Endothelial cell of umbilical vein (primary cell): ENCODE results near the gene BACH2. TPM values are rescaled to one million over a fixed set of nuclear protein-coding genes. Genes with fewer than 3 reads are reported as not detected.

Experiments used
- BruUV-seq: library from RNA; stranded (reverse); fragments of 400-500 nt; replicated peaks from 2 replicates; lab custom pipeline; 2021; lab: Mats Ljungman, UMichigan
- CTCF ChIA-PET: fragments of 300-600, 350-600 bp; sonication (Branson Sonifier 250); formaldehyde crosslinking; loops from one replicate; lab custom pipeline; 2021; ENCODE audit warnings: antibody characterized with exemption, inconsistent platforms; lab: Charles Lee
- POLR2A ChIA-PET: fragments of 300-600, 350-600 bp; sonication (Branson Sonifier 250); formaldehyde crosslinking; loops from one replicate; lab custom pipeline; 2021; ENCODE audit warnings: antibody characterized with exemption, inconsistent platforms; lab: Charles Lee
- DNase-seq: peaks from one replicate; pipeline ENCODE4 v3.0.0-alpha.2; 2011; ENCODE audit warnings: low read depth, low spot score
- FAIRE-seq: peaks from 2 replicates; lab custom pipeline; 2011; peaks lifted over from hg19 to GRCh38; lab: Jason Lieb, UNC
- H2AFZ ChIP-seq: 2 replicates; pipeline ENCODE4 v1.6.0; 2012; ENCODE audit warnings: low read depth, low read length, control low read depth, inconsistent platforms
- H3K27ac ChIP-seq: 2 replicates; pipeline ENCODE4 v1.5.1; 2011; ENCODE audit warnings: low read depth, mild to moderate bottlenecking, control low read depth, low read length, moderate library complexity; ENCODE audit not compliant: insufficient read depth
- H3K27me3 ChIP-seq, 2 experiments: 2 replicates each; pipeline versions ENCODE4 v1.6.0 to v1.6.1; 2011; ENCODE audit warnings: low read length in 2 of 2, mixed read lengths in 1 of 2; ENCODE audit not compliant: control insufficient read depth in 2 of 2, insufficient read depth in 2 of 2
- H3K36me3 ChIP-seq, 2 experiments: 2 replicates in 1 of 2; 3 replicates in 1 of 2; pipeline ENCODE4 v1.5.1; 2011; ENCODE audit warnings: low read length in 2 of 2, mild to moderate bottlenecking in 1 of 2, moderate library complexity in 1 of 2; ENCODE audit not compliant: control insufficient read depth in 2 of 2, insufficient read depth in 2 of 2; ENCODE audit errors: extremely low read depth in 1 of 2
- H3K4me1 ChIP-seq: 3 replicates; pipeline ENCODE4 v1.5.1; 2011; ENCODE audit warnings: mild to moderate bottlenecking, low read length; ENCODE audit not compliant: control insufficient read depth, insufficient read depth; ENCODE audit errors: extremely low read depth
- H3K4me2 ChIP-seq: 2 replicates; pipeline ENCODE4 v1.6.1; 2011; ENCODE audit warnings: low read length, control low read depth, mixed read lengths; ENCODE audit not compliant: insufficient read depth
- H3K4me3 ChIP-seq, 3 experiments: fragments of 200-600 bp in 1 of 3; sonication (generic), shearing (Covaris generic) in 1 of 3; replicated peaks in 1 of 3; 2 replicates each; pipeline ENCODE4 v1.5.1; 2011 to 2016; ENCODE audit warnings: control low read depth in 3 of 3, low read length in 3 of 3, mild to moderate bottlenecking in 2 of 3, inconsistent platforms in 1 of 3, low read depth in 1 of 3, moderate library complexity in 1 of 3; ENCODE audit not compliant: insufficient read depth in 1 of 3
- H3K79me2 ChIP-seq: 2 replicates; pipeline ENCODE4 v1.6.0; 2012; ENCODE audit warnings: low read length, inconsistent platforms; ENCODE audit not compliant: control insufficient read depth, insufficient read depth
- H3K9ac ChIP-seq: replicated peaks from 2 replicates; pipeline ENCODE3; 2011; ENCODE audit warnings: low read length, control low read depth; ENCODE audit not compliant: insufficient read depth; ENCODE audit errors: extremely low read depth
- H3K9me1 ChIP-seq: replicated peaks from 3 replicates; pipeline ENCODE4 v1.6.0; 2011; ENCODE audit warnings: mild to moderate bottlenecking, low read length; ENCODE audit not compliant: control insufficient read depth, insufficient read depth; ENCODE audit errors: extremely low read depth
- H3K9me3 ChIP-seq: replicated peaks from 2 replicates; pipeline ENCODE4 v1.5.1; 2012; ENCODE audit warnings: low read length, inconsistent platforms; ENCODE audit not compliant: control insufficient read depth, insufficient read depth
- H4K20me1 ChIP-seq: replicated peaks from 2 replicates; pipeline ENCODE3; 2011; ENCODE audit warnings: mild to moderate bottlenecking, low read length; ENCODE audit not compliant: control insufficient read depth, insufficient read depth; ENCODE audit errors: extremely low read depth
- EZH2 ChIP-seq: IDR thresholded peaks from 2 replicates; pipeline ENCODE4 v1.6.1; 2012; ENCODE audit warnings: borderline replicate concordance, low read depth, mild to moderate bottlenecking, moderate library complexity, low read length, inconsistent platforms; ENCODE audit not compliant: severe bottlenecking
- FOS ChIP-seq: IDR thresholded peaks from 2 replicates; pipeline ENCODE4 v1.6.1; 2011; ENCODE audit warnings: mild to moderate bottlenecking, low read length, moderate library complexity, borderline replicate concordance; ENCODE audit not compliant: insufficient read depth
- GATA2 ChIP-seq: IDR thresholded peaks from 2 replicates; pipeline ENCODE4 v1.7.0; 2011; ENCODE audit warnings: low read depth, mild to moderate bottlenecking, moderate library complexity, mixed read lengths, low read length; ENCODE audit not compliant: insufficient read length, insufficient read depth
- JUN ChIP-seq: IDR thresholded peaks from 2 replicates; pipeline ENCODE4 v1.6.1; 2011; ENCODE audit warnings: borderline replicate concordance, low read depth; ENCODE audit not compliant: insufficient read length, insufficient read depth
- MYC ChIP-seq: IDR thresholded peaks from one replicate; pipeline ENCODE4 v1.6.1; 2011; ENCODE audit warnings: mild to moderate bottlenecking, low read depth, low read length
- POLR2A ChIP-seq: IDR thresholded peaks from 2 replicates; pipeline ENCODE4 v1.6.1; 2012; ENCODE audit warnings: low read depth, mild to moderate bottlenecking, control low read depth, low read length
- POLR2AphosphoS5 ChIP-seq: IDR thresholded peaks from 2 replicates; pipeline ENCODE4 v1.6.1; 2012; ENCODE audit warnings: low read depth, mild to moderate bottlenecking, control low read depth, low read length, moderate library complexity; ENCODE audit not compliant: insufficient read depth
- dilution Hi-C: fragments of 300-500 bp; cut with MboI; formaldehyde crosslinking; loops from one replicate; pipeline ENCODE4 v1.15.0; 2019; ENCODE audit warnings: low sequenced_read_pairs; ENCODE audit not compliant: extremely low pct_ligation_motif_present
- intact Hi-C: fragments of 100-400 bp; cut with micrococcal nuclease; formaldehyde crosslinking; loops from one replicate; pipeline ENCODE4 v1.10.0; 2022
- polyA plus RNA-seq, 4 experiments: library from polyadenylated mRNA; depleted of rRNA in 3 of 4; stranded (reverse) in 3 of 4; unstranded in 1 of 4; fragments of >200 nt; gene quantifications; 2 replicates each; pipeline versions ENCODE4 v1.2.1 to v1.2.3, GENCODE V29; 2011 to 2012; ENCODE audit warnings: missing spikeins in 1 of 4
- total RNA-seq: library from RNA; stranded (reverse); gene quantifications from 2 replicates; pipeline ENCODE4 v1.2.3, GENCODE V29; 2021
- TF ChIP-seq, protein P1 (sequence below), 2 donors: IDR thresholded peaks; 1 replicate in 1 of 2; 2 replicates in 1 of 2; pipeline ENCODE4 v1.5.1; 2011; ENCODE audit warnings: low read length in 2 of 2, mild to moderate bottlenecking in 2 of 2, moderate library complexity in 2 of 2, control low read depth in 1 of 2, inconsistent platforms in 1 of 2, low read depth in 1 of 2; ENCODE audit not compliant: insufficient read depth in 1 of 2; ENCODE audit errors: extremely low read depth in 1 of 2
- TF ChIP-seq, protein P2 (sequence below): IDR thresholded peaks from 2 replicates; pipeline ENCODE4 v1.6.1; 2011; ENCODE audit not compliant: insufficient read depth, insufficient read length

BACH2 gene
- total and polyA plus RNA-seq, 2 donors (not counting 3 experiments of a cell fraction or from before 2014, with no cell fraction given): 1.7 to 5.6 TPM

DNA sequence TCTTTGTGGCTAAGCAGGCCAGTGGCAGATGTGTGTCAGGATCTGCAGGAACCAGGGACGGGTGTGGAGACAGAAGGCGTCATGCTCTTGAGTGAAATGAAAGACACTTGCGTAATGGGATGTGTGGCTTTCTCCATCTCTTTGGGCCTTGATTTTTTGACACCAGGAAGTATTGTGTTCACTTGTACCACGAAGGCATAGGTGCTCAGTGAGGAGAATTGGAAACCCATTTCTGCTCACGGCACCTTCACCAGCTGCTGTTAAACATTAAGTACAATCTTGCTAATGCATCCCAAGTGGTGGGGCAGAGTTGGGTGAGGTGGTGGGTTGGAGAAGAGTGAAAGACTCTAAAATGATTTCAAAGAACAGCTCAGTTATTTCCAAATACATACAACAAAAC is 372.4 kb downstream of the BACH2 start:
- intact Hi-C loops: no loop called here
- Histone ChIP-seq H3K4me1 (peaks cover 14% of the 10 kb centered on the region), H4K20me1 (no peaks in the 10 kb centered on the region), H3K79me2 (no peaks in the 10 kb centered on the region), H3K4me2 (no peak overlapping the region), H3K9me1 (no peaks in the 10 kb centered on the region), H3K27ac (no peak overlapping the region), H3K9me3 (no peaks in the 10 kb centered on the region), H3K27me3 (no peaks in the 10 kb centered on the region), H2AFZ (no peak overlapping the region), H3K36me3 (no peaks in the 10 kb centered on the region), H3K4me3 (no peak overlapping the region), H3K9ac (no peak overlapping the region)
- no TSS peak for BruUV-seq
- DNase-seq: no peak
- TF ChIP-seq GATA2: no peak
- TF ChIP-seq, protein P1, sequence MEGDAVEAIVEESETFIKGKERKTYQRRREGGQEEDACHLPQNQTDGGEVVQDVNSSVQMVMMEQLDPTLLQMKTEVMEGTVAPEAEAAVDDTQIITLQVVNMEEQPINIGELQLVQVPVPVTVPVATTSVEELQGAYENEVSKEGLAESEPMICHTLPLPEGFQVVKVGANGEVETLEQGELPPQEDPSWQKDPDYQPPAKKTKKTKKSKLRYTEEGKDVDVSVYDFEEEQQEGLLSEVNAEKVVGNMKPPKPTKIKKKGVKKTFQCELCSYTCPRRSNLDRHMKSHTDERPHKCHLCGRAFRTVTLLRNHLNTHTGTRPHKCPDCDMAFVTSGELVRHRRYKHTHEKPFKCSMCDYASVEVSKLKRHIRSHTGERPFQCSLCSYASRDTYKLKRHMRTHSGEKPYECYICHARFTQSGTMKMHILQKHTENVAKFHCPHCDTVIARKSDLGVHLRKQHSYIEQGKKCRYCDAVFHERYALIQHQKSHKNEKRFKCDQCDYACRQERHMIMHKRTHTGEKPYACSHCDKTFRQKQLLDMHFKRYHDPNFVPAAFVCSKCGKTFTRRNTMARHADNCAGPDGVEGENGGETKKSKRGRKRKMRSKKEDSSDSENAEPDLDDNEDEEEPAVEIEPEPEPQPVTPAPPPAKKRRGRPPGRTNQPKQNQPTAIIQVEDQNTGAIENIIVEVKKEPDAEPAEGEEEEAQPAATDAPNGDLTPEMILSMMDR (IDR thresholded peaks at IDR 0.05; ENCODE audit: extremely low read depth in 1 of 2, insufficient read depth in 1 of 2, low read depth in 1 of 2, low read length in 2 of 2): no peak
- no peak for TF ChIP-seq FOS
- TF ChIP-seq MYC: no peak
- FAIRE-seq: no peak
- dilution Hi-C loops: no loop called here
- CTCF ChIA-PET: no interaction called here
- POLR2A ChIA-PET: no interaction called here

DNA sequence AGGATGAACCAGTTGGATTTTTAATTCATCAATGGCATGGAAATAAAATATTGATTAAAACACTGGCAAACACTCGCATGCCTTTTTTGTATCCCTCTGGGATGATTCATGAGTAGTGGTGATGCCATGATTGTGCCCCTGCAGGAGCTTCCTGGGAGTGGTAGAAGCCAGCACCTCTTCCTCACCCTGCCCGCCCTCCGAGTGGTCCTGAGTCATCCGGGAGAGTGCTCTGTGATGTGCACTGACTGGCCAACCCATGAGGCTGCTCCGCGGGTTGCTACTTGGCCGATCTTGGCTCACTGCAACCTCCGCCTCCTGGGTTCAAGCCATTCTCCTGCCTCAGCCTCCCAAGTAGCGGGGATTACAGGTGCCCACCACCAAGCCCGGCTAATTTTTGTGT is 375.0 kb downstream of the BACH2 start:
- no TSS peak for BruUV-seq
- Histone ChIP-seq H3K4me1 (no peaks in the 10 kb centered on the region), H3K9me1 (no peaks in the 10 kb centered on the region), H3K4me3 (no peak overlapping the region), H3K79me2 (no peaks in the 10 kb centered on the region), H4K20me1 (no peaks in the 10 kb centered on the region), H3K27me3 (no peaks in the 10 kb centered on the region), H3K9ac (no peak overlapping the region), H3K4me2 (no peak overlapping the region), H3K36me3 (no peaks in the 10 kb centered on the region), H2AFZ (no peak overlapping the region), H3K27ac (no peak overlapping the region), H3K9me3 (no peaks in the 10 kb centered on the region)
- POLR2A ChIA-PET: no interaction called here
- FAIRE-seq: no peak
- dilution Hi-C loops: no loop called here
- TF ChIP-seq FOS: no peak
- TF ChIP-seq, protein P1 (IDR thresholded peaks at IDR 0.05; ENCODE audit: extremely low read depth in 1 of 2, insufficient read depth in 1 of 2, low read depth in 1 of 2, low read length in 2 of 2): no peak
- TF ChIP-seq POLR2AphosphoS5: no peak
- TF ChIP-seq GATA2: no peak
- no peak for TF ChIP-seq POLR2A
- TF ChIP-seq, protein P2, sequence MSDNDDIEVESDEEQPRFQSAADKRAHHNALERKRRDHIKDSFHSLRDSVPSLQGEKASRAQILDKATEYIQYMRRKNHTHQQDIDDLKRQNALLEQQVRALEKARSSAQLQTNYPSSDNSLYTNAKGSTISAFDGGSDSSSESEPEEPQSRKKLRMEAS: no peak
- TF ChIP-seq MYC: no peak
- TF ChIP-seq EZH2: no peak
- TF ChIP-seq JUN: no peak
- intact Hi-C loops: no loop called here
- DNase-seq: no peak
- CTCF ChIA-PET: no interaction called here
